SK-N-MC (cell line): Measurements from ENCODE around the gene RMI1.
"Not testable (repeated sequence)": the region's sequence is repeated elsewhere in the genome, so short reads cannot be mapped to it uniquely, and the experiment has no call there.

Source experiments
- DNase-seq: peaks from one replicate; pipeline ENCODE4 v3.0.0-alpha.2; 2011; ENCODE audit warnings: low read depth, low spot score
- H3K27ac ChIP-seq: fragments of 200-600 bp; sonication (generic); 2 replicates; pipeline ENCODE4 v1.5.1; 2016; ENCODE audit warnings: mixed run types
- H3K36me3 ChIP-seq: fragments of 200-600 bp; sonication (generic); 2 replicates; pipeline ENCODE4 v1.6.1; 2017; ENCODE audit warnings: antibody characterized with exemption, low read length, mixed read lengths; ENCODE audit not compliant: insufficient read depth
- H3K4me3 ChIP-seq: fragments of 200-600 bp; sonication (generic); 2 replicates; pipeline ENCODE4 v1.5.1; 2016
- H3K9ac ChIP-seq: fragments of 200-600 bp; sonication (generic); 2 replicates; pipeline ENCODE4 v1.8.0; 2017; ENCODE audit warnings: mixed run types, mixed read lengths; ENCODE audit not compliant: insufficient read length
- H3K9me3 ChIP-seq: fragments of 200-600 bp; sonication (generic); 2 replicates; pipeline ENCODE4 v1.6.1; 2017; ENCODE audit warnings: low read depth, mild to moderate bottlenecking, antibody characterized with exemption, low read length, moderate library complexity, mixed read lengths
- EZH2 ChIP-seq: fragments of 200-600 bp; sonication (generic); IDR thresholded peaks from one replicate; pipeline ENCODE4 v1.6.1; 2017; ENCODE audit warnings: antibody characterized with exemption
- FOXP2 ChIP-seq: optimal IDR thresholded peaks from 2 replicates; pipeline ENCODE3; 2011; ENCODE audit warnings: mild to moderate bottlenecking, moderate library complexity; ENCODE audit not compliant: insufficient read depth; ENCODE audit errors: extremely low read length, control extremely low read depth
- POLR2AphosphoS5 ChIP-seq: IDR thresholded peaks from 2 replicates; pipeline ENCODE4 v1.6.1; 2012; ENCODE audit warnings: mild to moderate bottlenecking, low read depth, low read length, borderline replicate concordance

Gene RMI1

DNA sequence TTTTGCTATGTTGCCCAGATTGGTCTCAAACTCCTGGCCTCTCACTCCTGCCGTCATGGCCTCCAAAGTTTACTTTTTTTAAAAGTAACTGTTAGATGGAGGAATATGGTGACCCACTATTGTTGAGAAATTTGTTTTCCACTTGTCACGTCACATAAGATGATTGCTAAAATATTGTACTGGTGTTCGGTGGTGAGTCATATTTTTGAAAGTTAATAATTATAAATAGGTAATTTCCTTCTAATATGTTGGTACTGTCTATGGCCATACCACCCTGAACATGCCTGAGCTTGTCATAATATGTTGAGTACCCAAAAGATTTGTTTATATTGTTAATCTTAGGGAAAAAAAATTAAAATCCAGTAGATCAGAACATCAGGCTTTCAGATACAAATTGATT lies 22.6 kb downstream of the RMI1 start:
- no peaks in the 10 kb centered on the region for H3K9me3 ChIP-seq
- no peak overlapping the region for H3K4me3 ChIP-seq
- TF ChIP-seq POLR2AphosphoS5 (no peak), EZH2 (no peak), FOXP2 (no peak)
- H3K27ac ChIP-seq: no peak overlapping the region
- no peak overlapping the region for H3K9ac ChIP-seq
- peaks cover 75% of the 10 kb centered on the region for H3K36me3 ChIP-seq
- no peak for DNase-seq

DNA sequence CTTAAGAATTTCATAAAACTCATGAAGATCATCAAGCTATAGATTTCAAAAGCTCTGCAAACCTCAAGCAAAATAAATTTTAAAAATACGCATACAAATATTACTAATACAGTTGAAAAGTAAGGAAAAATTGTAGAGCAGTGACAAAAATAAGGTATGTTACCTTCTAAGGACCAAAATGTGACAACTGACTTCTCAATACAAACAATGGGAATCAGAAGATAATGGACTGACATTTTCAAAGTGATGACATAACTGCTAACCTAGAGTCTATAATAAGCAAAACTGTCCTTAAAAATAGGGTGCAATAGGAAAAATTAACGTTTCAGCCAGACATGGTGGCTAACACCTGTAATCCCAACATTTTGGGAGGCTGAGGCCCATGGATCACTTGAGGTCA lies 27.1 kb downstream of the RMI1 start:
- TF ChIP-seq POLR2AphosphoS5 (no peak), EZH2 (no peak), FOXP2 (no peak)
- H3K9me3 ChIP-seq: no peaks in the 10 kb centered on the region
- DNase-seq: no peak
- H3K4me3 ChIP-seq: no peak overlapping the region
- H3K27ac ChIP-seq: no peak overlapping the region
- peaks cover 40% of the 10 kb centered on the region for H3K36me3 ChIP-seq
- no peak overlapping the region for H3K9ac ChIP-seq

DNA sequence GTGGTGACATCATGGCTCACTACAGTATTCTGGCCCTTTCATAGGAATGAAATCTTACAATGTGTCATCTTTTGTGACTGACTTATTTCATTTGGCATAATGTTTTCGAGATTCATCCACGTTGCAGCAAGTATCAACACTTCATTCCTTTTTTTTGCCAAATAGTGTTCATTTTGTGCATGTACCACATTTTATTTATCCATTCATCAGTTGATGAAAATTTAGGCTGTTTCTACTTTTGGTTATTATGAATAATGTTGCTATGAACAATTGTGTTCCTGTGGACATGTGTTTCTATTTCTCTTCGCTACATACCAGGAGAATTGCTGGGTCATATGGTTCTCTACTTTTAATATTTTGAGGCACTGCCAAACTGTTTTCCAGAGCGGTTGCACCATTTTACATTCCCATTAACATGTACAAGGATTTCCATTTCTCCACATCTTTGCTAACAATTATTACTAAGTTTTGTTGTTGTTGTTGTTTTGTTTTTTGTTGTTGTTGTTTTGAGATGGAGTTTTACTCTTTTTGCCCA lies 43.5 kb downstream of the RMI1 start:
- TF ChIP-seq POLR2AphosphoS5 (no peak), EZH2 (no peak), FOXP2 (no peak)
- H3K9me3 ChIP-seq: no peaks in the 10 kb centered on the region
- no peaks in the 10 kb centered on the region for H3K36me3 ChIP-seq
- no peak overlapping the region for H3K9ac ChIP-seq
- H3K4me3 ChIP-seq: no peak overlapping the region
- DNase-seq: no peak
- H3K27ac ChIP-seq: no peak overlapping the region

DNA sequence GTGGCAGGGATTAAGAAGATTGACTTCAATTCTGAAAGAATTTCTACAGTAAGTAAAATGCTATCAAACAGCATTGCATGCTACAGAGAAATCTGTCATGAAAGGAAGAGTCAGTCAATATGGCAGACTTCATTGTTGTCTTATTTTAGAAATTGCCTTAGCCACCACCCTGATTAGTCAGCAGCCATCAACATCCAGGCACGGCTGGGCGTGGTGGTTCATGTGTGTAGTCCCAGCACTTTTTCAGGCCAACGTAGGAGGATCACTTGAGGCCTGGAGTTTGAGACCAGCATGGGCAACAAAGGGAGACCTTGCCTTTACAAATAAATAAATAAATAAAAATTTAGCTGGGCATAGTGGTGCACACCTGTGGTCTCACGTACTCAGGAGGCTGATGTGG lies 46.6 kb downstream of the RMI1 start:
- no peaks in the 10 kb centered on the region for H3K36me3 ChIP-seq
- no peaks in the 10 kb centered on the region for H3K9me3 ChIP-seq
- TF ChIP-seq POLR2AphosphoS5 (no peak), EZH2 (no peak), FOXP2 (no peak)
- no peak overlapping the region for H3K27ac ChIP-seq
- DNase-seq: no peak
- no peak overlapping the region for H3K9ac ChIP-seq
- no peak overlapping the region for H3K4me3 ChIP-seq

DNA sequence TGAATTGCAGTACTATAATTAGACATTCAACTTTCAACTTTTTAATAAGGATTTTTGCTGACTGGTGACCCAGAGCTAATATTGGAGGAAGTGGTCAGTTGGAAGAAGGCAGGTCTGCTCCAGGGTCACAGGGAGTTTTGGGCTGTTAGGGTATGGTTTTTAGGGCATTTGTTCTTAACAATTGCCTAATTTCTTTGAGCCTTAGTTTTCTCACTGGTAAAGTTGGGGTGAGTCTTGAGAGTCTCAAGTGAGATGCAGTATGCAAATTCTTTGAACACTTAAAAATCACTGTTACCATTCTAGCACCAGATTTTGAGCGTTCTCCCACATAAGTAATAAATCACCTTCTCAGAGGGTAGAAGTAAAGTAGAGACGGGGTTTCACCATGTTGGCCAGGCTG lies 50.9 kb downstream of the RMI1 start:
- no peaks in the 10 kb centered on the region for H3K9me3 ChIP-seq
- H3K27ac ChIP-seq: no peak overlapping the region
- no peak for DNase-seq
- TF ChIP-seq EZH2: no peak
- H3K4me3 ChIP-seq: no peak overlapping the region
- no peaks in the 10 kb centered on the region for H3K36me3 ChIP-seq
- H3K9ac ChIP-seq: no peak overlapping the region

DNA sequence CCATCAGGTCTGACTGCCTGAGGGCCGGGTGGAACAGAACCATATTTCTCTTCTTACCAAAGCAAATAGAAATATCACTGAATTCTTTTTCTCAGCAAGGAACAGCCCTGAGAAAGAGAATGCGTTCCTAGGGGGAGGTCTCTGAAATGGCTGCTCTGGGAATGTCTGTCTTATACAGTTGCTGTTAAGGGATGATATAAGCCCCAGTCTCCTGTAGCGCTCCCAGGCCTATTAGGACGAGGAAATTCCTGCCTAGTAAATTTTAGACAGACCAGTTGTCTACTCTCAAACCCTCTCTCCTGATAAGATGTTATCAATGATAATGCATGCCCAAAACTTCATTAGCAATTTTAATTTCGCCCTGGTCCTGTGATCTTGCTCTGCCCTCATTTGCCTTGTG lies 61.3 kb downstream of the RMI1 start:
- H3K9me3 ChIP-seq, H3K9ac ChIP-seq, H3K36me3 ChIP-seq, H3K4me3 ChIP-seq, H3K27ac ChIP-seq, DNase-seq: not testable (repeated sequence)

DNA sequence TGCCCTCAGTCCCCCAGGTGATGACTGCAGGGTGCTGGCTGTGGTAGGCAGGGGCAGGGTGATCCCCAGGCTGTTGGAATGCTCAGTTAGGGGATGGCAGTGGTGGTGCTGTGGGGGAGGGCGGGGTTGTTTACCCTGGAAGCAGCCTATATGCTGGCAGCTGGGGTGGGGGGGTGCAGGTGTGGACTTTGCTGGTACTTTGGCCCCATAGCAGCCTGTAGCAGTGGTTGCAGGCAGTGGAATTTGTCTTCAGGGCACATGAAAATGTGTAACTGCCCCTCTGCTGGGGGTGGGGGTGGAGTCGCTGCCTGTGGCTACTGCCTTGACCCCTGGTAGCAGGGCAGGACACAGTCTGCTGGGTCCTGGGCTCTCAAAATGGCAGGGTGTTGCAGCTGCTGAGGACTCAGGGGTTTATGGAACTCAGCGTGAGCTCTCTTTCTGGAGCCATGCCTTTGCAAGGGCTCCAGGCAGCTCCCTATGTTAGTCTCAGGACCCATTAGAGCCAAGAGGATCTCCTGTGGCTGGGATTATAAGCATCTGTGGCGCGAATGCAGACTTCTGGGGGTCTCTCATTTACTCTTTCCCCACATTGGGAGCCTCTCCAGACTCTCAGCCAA lies 65.0 kb downstream of the RMI1 start:
- Histone ChIP-seq H3K9me3 (no peaks in the 10 kb centered on the region), H3K36me3 (no peaks in the 10 kb centered on the region), H3K27ac (no peak overlapping the region), H3K4me3 (no peak overlapping the region), H3K9ac (no peak overlapping the region)
- TF ChIP-seq POLR2AphosphoS5: no peak
- TF ChIP-seq EZH2: no peak
- TF ChIP-seq FOXP2: no peak
- no peak for DNase-seq
